WERI-Rb-1 (cell line): ENCODE results near the gene MEIS2.
A peak's percentile ranks its signal among the peaks of the same experiment; 100 is the strongest.

ENCODE experiments used
- DNase-seq: peaks from one replicate; pipeline ENCODE4 v3.0.0-alpha.2; 2020
- H3K27ac ChIP-seq: fragments of 250-450 bp; sonication (Bioruptor Pico); 2 replicates; pipeline ENCODE4 v1.5.1; 2020; ENCODE audit warnings: mild to moderate bottlenecking, moderate library complexity
- H3K27me3 ChIP-seq: fragments of 250-450 bp; sonication (Bioruptor Pico); 2 replicates; pipeline ENCODE4 v1.5.1; 2021; ENCODE audit warnings: mild to moderate bottlenecking, low read depth, moderate library complexity; ENCODE audit not compliant: insufficient read depth, severe bottlenecking
- H3K36me3 ChIP-seq: fragments of 250-450 bp; sonication (Bioruptor Pico); 2 replicates; pipeline ENCODE4 v1.5.1; 2020; ENCODE audit warnings: mild to moderate bottlenecking, moderate library complexity
- H3K4me3 ChIP-seq: 2 replicates; pipeline ENCODE4 v1.5.1; 2011; ENCODE audit warnings: low read depth, mild to moderate bottlenecking, control low read depth, low read length
- H3K9me3 ChIP-seq: fragments of 250-450 bp; sonication (Bioruptor Pico); 2 replicates; pipeline ENCODE4 v1.5.1; 2021; ENCODE audit warnings: mild to moderate bottlenecking, moderate library complexity; ENCODE audit not compliant: severe bottlenecking
- TF ChIP-seq, protein P1 (sequence below): IDR thresholded peaks from 2 replicates; pipeline ENCODE4 v1.5.1; 2011; ENCODE audit warnings: low read depth, mild to moderate bottlenecking, control low read depth, inconsistent platforms, low read length

MEIS2 gene

DNA sequence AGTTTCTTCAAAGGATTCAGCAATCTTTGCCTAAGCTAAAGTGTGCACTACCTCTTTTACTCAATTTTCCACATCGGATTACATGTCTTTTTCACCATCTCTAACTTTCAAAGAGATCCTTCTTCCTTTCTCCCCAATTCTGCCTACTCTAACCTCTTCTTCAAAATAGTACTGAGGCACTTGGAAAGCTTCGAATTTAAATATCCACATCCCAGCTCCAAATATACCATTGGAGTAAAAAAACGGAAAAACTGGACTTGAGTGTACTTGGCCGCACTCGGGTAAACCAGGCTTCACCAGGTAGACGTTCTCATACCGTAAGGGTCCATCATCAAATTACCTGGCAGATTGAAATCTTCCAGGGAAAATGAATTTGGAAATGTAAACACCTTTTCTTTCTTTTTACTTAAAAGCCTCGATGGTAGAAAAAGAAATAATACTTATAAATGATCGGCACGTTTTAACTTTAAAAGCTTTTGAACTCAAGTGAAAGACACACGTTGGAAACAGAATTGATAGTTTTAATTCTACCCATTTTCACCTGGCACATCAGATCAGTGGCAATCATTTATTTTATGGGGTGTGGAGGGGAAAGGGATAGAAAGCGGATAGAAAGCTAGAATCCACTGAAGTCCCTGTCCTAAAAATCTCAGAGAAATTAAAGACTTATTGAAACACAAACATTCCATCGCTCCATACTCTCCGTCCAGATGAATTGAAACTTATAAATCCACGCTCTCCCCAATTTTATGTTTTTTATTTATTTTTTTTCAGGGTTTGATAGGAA, 8.2 kb upstream of the MEIS2 start:
- Histone ChIP-seq H3K27ac (peak overlapping the region; percentile 95), H3K4me3 (peak overlapping the region; percentile 8), H3K27me3 (no peaks in the 10 kb centered on the region), H3K36me3 (no peaks in the 10 kb centered on the region), H3K9me3 (no peaks in the 10 kb centered on the region)
- DNase-seq = no peak
- TF ChIP-seq, protein P1, sequence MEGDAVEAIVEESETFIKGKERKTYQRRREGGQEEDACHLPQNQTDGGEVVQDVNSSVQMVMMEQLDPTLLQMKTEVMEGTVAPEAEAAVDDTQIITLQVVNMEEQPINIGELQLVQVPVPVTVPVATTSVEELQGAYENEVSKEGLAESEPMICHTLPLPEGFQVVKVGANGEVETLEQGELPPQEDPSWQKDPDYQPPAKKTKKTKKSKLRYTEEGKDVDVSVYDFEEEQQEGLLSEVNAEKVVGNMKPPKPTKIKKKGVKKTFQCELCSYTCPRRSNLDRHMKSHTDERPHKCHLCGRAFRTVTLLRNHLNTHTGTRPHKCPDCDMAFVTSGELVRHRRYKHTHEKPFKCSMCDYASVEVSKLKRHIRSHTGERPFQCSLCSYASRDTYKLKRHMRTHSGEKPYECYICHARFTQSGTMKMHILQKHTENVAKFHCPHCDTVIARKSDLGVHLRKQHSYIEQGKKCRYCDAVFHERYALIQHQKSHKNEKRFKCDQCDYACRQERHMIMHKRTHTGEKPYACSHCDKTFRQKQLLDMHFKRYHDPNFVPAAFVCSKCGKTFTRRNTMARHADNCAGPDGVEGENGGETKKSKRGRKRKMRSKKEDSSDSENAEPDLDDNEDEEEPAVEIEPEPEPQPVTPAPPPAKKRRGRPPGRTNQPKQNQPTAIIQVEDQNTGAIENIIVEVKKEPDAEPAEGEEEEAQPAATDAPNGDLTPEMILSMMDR = no peak

DNA sequence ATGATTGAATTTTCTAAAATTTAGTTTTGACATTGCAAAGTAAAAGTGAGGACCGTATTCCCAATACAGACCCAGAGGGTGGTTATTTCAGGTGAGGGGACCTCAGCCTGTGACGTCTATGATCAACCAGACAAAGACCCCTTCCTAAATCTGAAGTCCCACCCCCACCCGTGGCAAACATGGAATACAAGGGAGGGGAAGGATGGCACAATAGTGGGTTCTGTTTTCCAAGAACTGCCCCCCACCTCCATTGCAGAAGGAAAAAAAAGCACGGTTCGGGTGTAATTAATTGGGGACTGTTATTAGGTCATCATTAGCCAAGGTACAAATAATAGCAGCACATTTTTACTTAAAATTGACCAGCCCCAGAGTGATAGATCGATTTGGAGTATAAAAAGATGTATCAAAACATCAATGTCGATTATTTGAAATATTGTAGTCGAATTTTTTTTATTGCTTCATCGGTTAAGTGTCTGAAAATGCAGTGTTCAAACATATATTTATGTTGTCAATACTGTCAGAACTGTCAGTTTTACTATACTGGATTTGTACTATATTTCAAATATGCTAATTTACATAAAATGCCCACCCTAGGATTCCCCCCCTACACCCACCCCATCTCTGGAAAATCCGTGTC, 7.5 kb upstream of the MEIS2 start:
- no peak for DNase-seq
- Histone ChIP-seq H3K4me3 (peak overlapping the region; percentile 69), H3K27me3 (no peaks in the 10 kb centered on the region), H3K9me3 (no peaks in the 10 kb centered on the region), H3K27ac (peak overlapping the region; percentile 95), H3K36me3 (no peaks in the 10 kb centered on the region)
- TF ChIP-seq, protein P1 = no peak

- Histone ChIP-seq H3K36me3 (no peaks in the 10 kb centered on the region; the same call in 1 of the 2 replicates), H3K9me3 (no peaks in the 10 kb centered on the region), H3K27me3 (no peaks in the 10 kb centered on the region), H3K4me3 (peak overlapping the region; percentile 69), H3K27ac (peak overlapping the region; percentile 95)
- DNase-seq = peak; percentile 66
- TF ChIP-seq, protein P1 = no peak
Measured at GRCh38 chr15:37107071-37107743, 6.9 kb upstream of the MEIS2 start.

- H3K4me3 ChIP-seq = peak overlapping the region; percentile 69
- H3K27ac ChIP-seq = peak overlapping the region; percentile 95
- no peaks in the 10 kb centered on the region for H3K9me3 ChIP-seq
- no peaks in the 10 kb centered on the region; the same call in 1 of the 2 replicates for H3K36me3 ChIP-seq
- TF ChIP-seq, protein P1 = peak; percentile 57
- no peaks in the 10 kb centered on the region for H3K27me3 ChIP-seq
- DNase-seq = peak; percentile 86
Measured at GRCh38 chr15:37106490-37107001, 6.2 kb upstream of the MEIS2 start.

DNA sequence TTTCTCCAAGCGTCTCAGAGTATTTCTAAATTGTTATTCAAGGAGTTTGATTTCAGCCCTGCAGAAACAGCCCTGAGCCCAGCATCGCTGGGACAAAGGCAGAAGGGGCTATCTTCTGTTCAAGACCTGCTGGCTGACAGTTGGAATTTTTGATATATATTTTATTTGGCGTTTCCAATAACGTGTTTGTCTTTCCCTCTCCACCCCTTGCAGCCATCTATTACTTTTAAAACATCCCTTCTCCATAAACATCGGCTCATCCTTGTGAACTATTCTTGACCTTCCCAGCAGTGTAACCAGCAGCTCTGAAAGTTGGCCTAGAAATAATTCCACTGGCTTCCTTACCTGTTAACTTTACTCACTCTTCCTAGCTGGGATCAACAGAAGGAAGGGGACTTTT, 5.5 kb upstream of the MEIS2 start:
- H3K27me3 ChIP-seq = no peaks in the 10 kb centered on the region
- no peak for DNase-seq

More for the DNA sequence above, 5.5 kb upstream of the MEIS2 start:
- Histone ChIP-seq H3K27ac (peak overlapping the region; percentile 95), H3K9me3 (no peaks in the 10 kb centered on the region), H3K36me3 (no peaks in the 10 kb centered on the region; the same call in 1 of the 2 replicates), H3K4me3 (peak overlapping the region; percentile 69)
- TF ChIP-seq, protein P1 = no peak
